Naive B cell (primary cell): Measurements from ENCODE around the gene UBE2O. TPM values are rescaled to one million over a fixed set of nuclear protein-coding genes. Genes with fewer than 3 reads are reported as not detected.

Source experiments
- ATAC-seq, 2 donors: fragments of 150-1000 bp; cut with Tn5 transposase; 2 replicates each; pipeline ENCODE4 v1.10.0; 2021; ENCODE audit warnings: low read depth in 2 of 2, mild to moderate bottlenecking in 2 of 2, moderate library complexity in 2 of 2
- DNase-seq: peaks from one replicate; pipeline ENCODE4 v3.0.0; 2022
- H3K27ac Mint-ChIP-seq, 6 donors: one replicate each; pipeline ENCODE4 v1.8.0; 2020 to 2022; ENCODE audit warnings: mild to moderate bottlenecking in 6 of 6, mixed read lengths in 6 of 6, moderate library complexity in 5 of 6, inconsistent platforms in 2 of 6
- H3K27me3 Mint-ChIP-seq, 3 donors: one replicate each; pipeline ENCODE4 v1.8.0; 2021 to 2022; ENCODE audit warnings: mixed read lengths in 3 of 3, mild to moderate bottlenecking in 1 of 3
- H3K36me3 Mint-ChIP-seq, 2 donors: one replicate each; pipeline ENCODE4 v1.8.0; 2020 to 2022; ENCODE audit warnings: mixed read lengths in 2 of 2, inconsistent platforms in 1 of 2, mild to moderate bottlenecking in 1 of 2
- H3K4me1 Mint-ChIP-seq, 3 donors: one replicate each; pipeline ENCODE4 v1.8.0; 2020 to 2022; ENCODE audit warnings: mixed read lengths in 3 of 3, inconsistent platforms in 1 of 3, mild to moderate bottlenecking in 1 of 3, moderate library complexity in 1 of 3
- H3K4me3 Mint-ChIP-seq, 8 donors: one replicate each; pipeline ENCODE4 v1.8.0; 2020 to 2022; ENCODE audit warnings: mild to moderate bottlenecking in 8 of 8, mixed read lengths in 8 of 8, moderate library complexity in 8 of 8, inconsistent platforms in 2 of 8
- H3K9me3 Mint-ChIP-seq, 7 donors: one replicate each; pipeline ENCODE4 v1.8.0; 2020 to 2022; ENCODE audit warnings: mixed read lengths in 7 of 7, mild to moderate bottlenecking in 5 of 7, inconsistent platforms in 2 of 7, moderate library complexity in 1 of 7
- polyA plus RNA-seq, 6 donors: library from polyadenylated mRNA; unstranded; fragments of 300-500 nt; fragmentation: Illumina TruSeq; gene quantifications; one replicate each; pipeline ENCODE4 v1.2.3, GENCODE V29; 2021; ENCODE audit warnings: low read depth in 6 of 6

Gene UBE2O
- polyA plus RNA-seq, 6 donors from 2014 or later, result 11.0 to 26.0 (median 16.4) TPM

- DNase-seq (peak; percentile 33), ATAC-seq (peak; percentile 28 to 32)
- Mint-ChIP-seq H3K27ac (peak overlapping the region in 2 of 6 donors; percentile 71 to 90), H3K27me3 (peaks cover 4 to 33% (median 7%) of the 10 kb centered on the region in 3 donors), H3K4me3 (peak overlapping the region; percentile 86 to 96 (median 93)), H3K4me1 (peaks cover 7 to 19% (median 11%) of the 10 kb centered on the region in 3 donors), H3K9me3 (no peaks in the 10 kb centered on the region), H3K36me3 (no peaks in the 10 kb centered on the region)
These were observed 70.0 kb downstream of the UBE2O start for GRCh38 chr17:76382803-76383545.

GRCh38 chr17:76382351-76382802 lies 70.6 kb downstream of the UBE2O start:
- Mint-ChIP-seq H3K27ac (peak overlapping the region in 2 of 6 donors; percentile 71 to 90), H3K4me1 (peaks cover 7 to 19% (median 11%) of the 10 kb centered on the region in 3 donors), H3K27me3 (peaks cover 7 to 37% (median 7%) of the 10 kb centered on the region in 3 donors), H3K9me3 (no peaks in the 10 kb centered on the region), H3K36me3 (no peaks in the 10 kb centered on the region), H3K4me3 (peak overlapping the region; percentile 62 to 96 (median 90))
- no peak for DNase-seq
- ATAC-seq, result no peak

- H3K4me1 Mint-ChIP-seq, result peaks cover 7 to 19% (median 11%) of the 10 kb centered on the region in 3 donors
These were observed 71.2 kb downstream of the UBE2O start for GRCh38 chr17:76381633-76382350.

GRCh38 chr17:76379646-76380376 lies 73.1 kb downstream of the UBE2O start:
- H3K4me1 Mint-ChIP-seq, result peaks cover 6 to 7% (median 7%) of the 10 kb centered on the region in 3 donors
- H3K4me3 Mint-ChIP-seq, result peak overlapping the region in 3 of 8 donors; percentile 5 to 81 (median 44)
- H3K36me3 Mint-ChIP-seq, result no peaks in the 10 kb centered on the region
- no peak for DNase-seq
- no peaks in the 10 kb centered on the region for H3K9me3 Mint-ChIP-seq
- ATAC-seq, result no peak
- no peak overlapping the region for H3K27ac Mint-ChIP-seq
- peaks cover 7 to 45% (median 9%) of the 10 kb centered on the region in 3 donors for H3K27me3 Mint-ChIP-seq

More at GRCh38 chr17:76381633-76382350, 71.2 kb downstream of the UBE2O start:
- Mint-ChIP-seq H3K9me3 (no peaks in the 10 kb centered on the region), H3K27ac (peak overlapping the region in 1 of 6 donors; percentile 29), H3K36me3 (no peaks in the 10 kb centered on the region), H3K4me3 (peak overlapping the region in 6 of 8 donors; percentile 24 to 96 (median 43)), H3K27me3 (peaks cover 7 to 40% (median 9%) of the 10 kb centered on the region in 3 donors)
- no peak for DNase-seq
- ATAC-seq, result no peak

- peaks cover 7 to 45% (median 9%) of the 10 kb centered on the region in 3 donors for H3K27me3 Mint-ChIP-seq
- H3K27ac Mint-ChIP-seq, result no peak overlapping the region
- ATAC-seq (no peak), DNase-seq (no peak)
- H3K4me1 Mint-ChIP-seq, result peaks cover 6 to 7% (median 7%) of the 10 kb centered on the region in 3 donors
- H3K4me3 Mint-ChIP-seq, result peak overlapping the region in 2 of 8 donors; percentile 5 to 44
- H3K9me3 Mint-ChIP-seq, result no peaks in the 10 kb centered on the region
- no peaks in the 10 kb centered on the region for H3K36me3 Mint-ChIP-seq
These were observed 73.7 kb downstream of the UBE2O start for GRCh38 chr17:76379275-76379641.

- H3K36me3 Mint-ChIP-seq, result no peaks in the 10 kb centered on the region
- peaks cover 3 to 43% (median 9%) of the 10 kb centered on the region in 3 donors for H3K27me3 Mint-ChIP-seq
- H3K27ac Mint-ChIP-seq, result no peak overlapping the region
- H3K4me3 Mint-ChIP-seq, result no peak overlapping the region
- no peak for ATAC-seq
- no peak for DNase-seq
- no peaks in the 10 kb centered on the region for H3K9me3 Mint-ChIP-seq
- peaks cover 4 to 5% (median 5%) of the 10 kb centered on the region in 3 donors for H3K4me1 Mint-ChIP-seq
These were observed 74.2 kb downstream of the UBE2O start for GRCh38 chr17:76378548-76379274.

GRCh38 chr17:76376318-76377133 lies 76.4 kb downstream of the UBE2O start:
- no peak for DNase-seq
- Mint-ChIP-seq H3K4me1 (peaks cover 0 to 3% (median 0%) of the 10 kb centered on the region in 3 donors), H3K27ac (no peak overlapping the region), H3K36me3 (no peaks in the 10 kb centered on the region), H3K27me3 (peaks cover 0 to 26% (median 13%) of the 10 kb centered on the region in 3 donors), H3K9me3 (no peaks in the 10 kb centered on the region), H3K4me3 (no peak overlapping the region)
- ATAC-seq, result no peak

GRCh38 chr17:76371656-76372628 lies 81.0 kb downstream of the UBE2O start:
- H3K4me3 Mint-ChIP-seq, result no peak overlapping the region
- H3K9me3 Mint-ChIP-seq, result no peaks in the 10 kb centered on the region
- H3K4me1 Mint-ChIP-seq, result peaks cover 0 to 3% (median 0%) of the 10 kb centered on the region in 3 donors
- DNase-seq (no peak), ATAC-seq (no peak)
- peaks cover 0 to 7% (median 6%) of the 10 kb centered on the region in 3 donors for H3K27me3 Mint-ChIP-seq
- no peak overlapping the region for H3K27ac Mint-ChIP-seq
- no peaks in the 10 kb centered on the region for H3K36me3 Mint-ChIP-seq

GRCh38 chr17:76370261-76370993 lies 82.5 kb downstream of the UBE2O start:
- Mint-ChIP-seq H3K27me3 (peaks cover 0 to 7% (median 0%) of the 10 kb centered on the region in 3 donors), H3K9me3 (no peaks in the 10 kb centered on the region), H3K27ac (no peak overlapping the region)

GRCh38 chr17:76369804-76370203 lies 83.1 kb downstream of the UBE2O start:
- DNase-seq (no peak), ATAC-seq (no peak)
- H3K9me3 Mint-ChIP-seq, result no peaks in the 10 kb centered on the region
- H3K4me3 Mint-ChIP-seq, result peak overlapping the region in 1 of 8 donors; percentile 29
- H3K4me1 Mint-ChIP-seq, result peaks cover 0 to 3% (median 0%) of the 10 kb centered on the region in 3 donors
- H3K27me3 Mint-ChIP-seq, result peaks cover 0 to 7% (median 6%) of the 10 kb centered on the region in 3 donors
- H3K36me3 Mint-ChIP-seq, result no peaks in the 10 kb centered on the region
- H3K27ac Mint-ChIP-seq, result no peak overlapping the region

More at GRCh38 chr17:76370261-76370993, 82.5 kb downstream of the UBE2O start:
- DNase-seq (no peak), ATAC-seq (no peak)
- Mint-ChIP-seq H3K36me3 (no peaks in the 10 kb centered on the region), H3K4me1 (peaks cover 0 to 3% (median 0%) of the 10 kb centered on the region in 3 donors), H3K4me3 (no peak overlapping the region)
